OCI-LY3 (cell line): ENCODE results near the gene NES.

ENCODE experiments used
- H2AFZ ChIP-seq: fragments of 200-600, 300-600 bp; shearing (Covaris generic); 2 replicates; pipeline ENCODE4 v1.6.0; 2014; ENCODE audit warnings: antibody characterized with exemption, low read depth, low read length
- H3K27ac ChIP-seq: fragments of 200-600, 300-600 bp; sonication (generic); 2 replicates; pipeline ENCODE4 v1.5.1; 2014; ENCODE audit warnings: mild to moderate bottlenecking, low read length, moderate library complexity, mixed read lengths
- H3K27me3 ChIP-seq: fragments of 200-600, 300-600 bp; sonication (generic); 2 replicates; pipeline ENCODE4 v1.6.1; 2014; ENCODE audit warnings: low read depth, low read length, mixed read lengths
- H3K36me3 ChIP-seq: fragments of 200-600, 300-600 bp; sonication (generic); replicated peaks from 2 replicates; pipeline ENCODE3; 2014; ENCODE audit warnings: low read depth, low read length, mixed read lengths
- H3K4me1 ChIP-seq: fragments of 300-600, 200-600 bp; sonication (generic); 2 replicates; pipeline ENCODE4 v1.6.1; 2014; ENCODE audit warnings: low read length, mixed read lengths
- H3K4me2 ChIP-seq: fragments of 200-600, 300-600 bp; sonication (generic); 2 replicates; pipeline ENCODE4 v1.6.1; 2014; ENCODE audit warnings: low read length, mixed read lengths
- H3K4me3 ChIP-seq: fragments of 300-600, 200-600 bp; sonication (generic); 2 replicates; pipeline ENCODE4 v1.5.1; 2014; ENCODE audit warnings: antibody characterized with exemption, mild to moderate bottlenecking, low read length, moderate library complexity
- H3K79me2 ChIP-seq: fragments of 300-600, 200-600 bp; shearing (Covaris generic); 2 replicates; pipeline ENCODE4 v1.6.1; 2014; ENCODE audit warnings: mild to moderate bottlenecking, low read length, mixed read lengths
- H3K9ac ChIP-seq: fragments of 300-600, 200-600 bp; shearing (Covaris generic); 2 replicates; pipeline ENCODE4 v1.6.0; 2014; ENCODE audit warnings: mild to moderate bottlenecking, low read length, moderate library complexity
- H3K9me3 ChIP-seq: fragments of 200-600, 300-600 bp; shearing (Covaris generic); 2 replicates; pipeline ENCODE4 v1.6.1; 2014; ENCODE audit warnings: low read length, mixed read lengths; ENCODE audit not compliant: insufficient read depth
- H4K20me1 ChIP-seq: fragments of 200-600, 300-600 bp; sonication (generic); 2 replicates; pipeline ENCODE4 v1.6.1; 2016; ENCODE audit warnings: low read length, mixed read lengths; ENCODE audit not compliant: insufficient read depth
- EZH2phosphoT487 ChIP-seq: fragments of 200-600 bp; shearing (Covaris generic); IDR thresholded peaks from 2 replicates; pipeline ENCODE4 v1.6.1; 2018; ENCODE audit warnings: antibody characterized with exemption, mixed run types, low read depth
- TF ChIP-seq, protein P1 (sequence below): fragments of 200-600, 300-600 bp; sonication (generic); IDR thresholded peaks from 2 replicates; pipeline ENCODE4 v1.5.1; 2014; ENCODE audit warnings: antibody characterized with exemption, low read length, low read depth

Gene NES

DNA sequence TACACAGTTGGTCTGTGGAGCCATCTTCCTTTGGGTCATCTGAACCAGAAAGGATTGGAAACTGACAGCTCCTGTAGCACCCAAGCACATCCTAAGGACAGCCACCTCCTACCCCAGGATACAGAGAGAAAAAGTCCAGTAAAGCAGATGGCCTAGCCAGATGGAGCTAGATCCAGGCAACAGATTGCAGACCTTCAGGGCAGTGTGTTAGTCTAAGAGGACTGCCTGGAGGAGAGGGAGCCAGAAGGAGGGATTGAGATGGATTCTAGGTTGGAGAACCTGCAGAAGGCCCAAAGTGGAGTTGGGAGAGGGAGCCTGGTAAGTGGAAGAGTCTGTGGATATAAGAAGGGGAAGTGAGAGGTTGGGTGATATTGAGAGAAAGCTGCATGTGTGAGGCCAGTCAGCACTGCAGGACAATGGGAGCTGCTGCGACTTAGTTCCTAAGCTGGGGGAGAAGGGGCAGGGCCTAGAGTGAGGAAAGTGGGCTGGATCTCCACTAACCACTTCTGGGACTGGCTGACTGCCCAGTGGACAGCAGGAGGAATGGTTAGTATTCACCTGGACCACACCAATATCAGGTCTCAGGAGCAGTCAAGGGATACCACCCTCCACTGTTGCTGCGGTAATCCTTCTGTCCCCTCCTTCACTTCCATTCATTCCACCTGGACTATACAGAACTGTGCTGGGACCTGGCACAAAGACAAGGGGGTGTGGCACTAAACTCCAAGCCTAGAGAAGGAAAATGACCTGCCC, 21.9 kb downstream of the NES start:
- TF ChIP-seq EZH2phosphoT487, result no peak
- TF ChIP-seq, protein P1, sequence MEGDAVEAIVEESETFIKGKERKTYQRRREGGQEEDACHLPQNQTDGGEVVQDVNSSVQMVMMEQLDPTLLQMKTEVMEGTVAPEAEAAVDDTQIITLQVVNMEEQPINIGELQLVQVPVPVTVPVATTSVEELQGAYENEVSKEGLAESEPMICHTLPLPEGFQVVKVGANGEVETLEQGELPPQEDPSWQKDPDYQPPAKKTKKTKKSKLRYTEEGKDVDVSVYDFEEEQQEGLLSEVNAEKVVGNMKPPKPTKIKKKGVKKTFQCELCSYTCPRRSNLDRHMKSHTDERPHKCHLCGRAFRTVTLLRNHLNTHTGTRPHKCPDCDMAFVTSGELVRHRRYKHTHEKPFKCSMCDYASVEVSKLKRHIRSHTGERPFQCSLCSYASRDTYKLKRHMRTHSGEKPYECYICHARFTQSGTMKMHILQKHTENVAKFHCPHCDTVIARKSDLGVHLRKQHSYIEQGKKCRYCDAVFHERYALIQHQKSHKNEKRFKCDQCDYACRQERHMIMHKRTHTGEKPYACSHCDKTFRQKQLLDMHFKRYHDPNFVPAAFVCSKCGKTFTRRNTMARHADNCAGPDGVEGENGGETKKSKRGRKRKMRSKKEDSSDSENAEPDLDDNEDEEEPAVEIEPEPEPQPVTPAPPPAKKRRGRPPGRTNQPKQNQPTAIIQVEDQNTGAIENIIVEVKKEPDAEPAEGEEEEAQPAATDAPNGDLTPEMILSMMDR, result no peak

DNA sequence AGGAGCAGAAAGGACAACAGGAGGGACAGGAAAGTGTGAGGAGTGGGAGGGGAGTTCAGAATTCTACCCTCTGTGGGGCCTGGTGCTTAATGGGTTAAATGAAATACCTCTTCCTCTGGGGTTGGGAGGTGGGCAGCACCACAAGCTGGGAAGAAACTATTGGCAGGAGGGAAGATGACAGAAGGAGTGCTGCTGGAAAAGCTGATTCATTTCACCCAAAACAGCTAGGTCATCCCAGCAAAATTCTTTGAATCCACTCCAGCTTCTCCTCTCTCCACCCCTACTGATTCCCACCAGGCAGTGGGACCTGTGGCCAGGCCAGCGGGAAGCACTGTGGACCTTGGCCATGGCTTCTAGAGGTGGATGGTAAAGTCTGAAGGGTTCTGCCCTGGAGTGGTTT, 22.5 kb downstream of the NES start:
- Histone ChIP-seq H3K4me2 (no peak overlapping the region), H3K4me3 (no peak overlapping the region), H3K27ac (no peak overlapping the region), H3K9me3 (no peaks in the 10 kb centered on the region), H3K9ac (no peak overlapping the region), H4K20me1 (peaks cover 27% of the 10 kb centered on the region), H3K79me2 (no peaks in the 10 kb centered on the region), H3K27me3 (peaks cover 71% of the 10 kb centered on the region), H2AFZ (no peak overlapping the region), H3K4me1 (peaks cover 28% of the 10 kb centered on the region), H3K36me3 (no peaks in the 10 kb centered on the region)
- TF ChIP-seq, protein P1, result no peak
- TF ChIP-seq EZH2phosphoT487, result no peak

More for the DNA sequence above, 21.9 kb downstream of the NES start:
- Histone ChIP-seq H3K4me2 (no peak overlapping the region), H2AFZ (no peak overlapping the region), H3K27ac (no peak overlapping the region), H3K27me3 (peaks cover 65% of the 10 kb centered on the region), H3K9ac (no peak overlapping the region), H3K4me1 (peaks cover 33% of the 10 kb centered on the region), H3K79me2 (no peaks in the 10 kb centered on the region), H3K4me3 (no peak overlapping the region), H3K36me3 (no peaks in the 10 kb centered on the region), H4K20me1 (peaks cover 23% of the 10 kb centered on the region), H3K9me3 (no peaks in the 10 kb centered on the region)

DNA sequence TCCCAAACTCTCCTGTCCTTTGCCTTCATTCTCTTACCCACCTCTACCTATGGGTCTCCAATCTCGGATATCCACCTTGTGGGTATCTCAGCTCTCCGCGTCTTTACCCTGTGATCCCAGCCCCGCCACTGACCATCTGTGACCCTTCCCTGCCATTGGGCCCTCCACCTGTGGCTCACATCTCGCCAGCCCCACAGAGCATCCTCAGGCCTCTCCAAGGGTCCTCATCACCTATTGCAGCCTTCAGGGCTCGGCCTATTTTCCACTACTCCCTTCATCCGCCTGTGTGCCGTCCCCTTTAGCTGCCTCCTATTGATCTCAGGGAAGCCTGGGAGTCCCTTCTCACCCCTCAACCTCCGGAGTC, 24.2 kb downstream of the NES start:
- no peak overlapping the region for H3K4me3 ChIP-seq
- H3K4me2 ChIP-seq, result no peak overlapping the region
- TF ChIP-seq, protein P1, result no peak
- no peak for TF ChIP-seq EZH2phosphoT487
- H3K9me3 ChIP-seq, result no peaks in the 10 kb centered on the region
- no peaks in the 10 kb centered on the region for H3K79me2 ChIP-seq
- no peak overlapping the region for H3K27ac ChIP-seq
- H3K36me3 ChIP-seq, result no peaks in the 10 kb centered on the region
- no peak overlapping the region for H2AFZ ChIP-seq
- no peak overlapping the region for H3K9ac ChIP-seq
- peaks cover 27% of the 10 kb centered on the region for H4K20me1 ChIP-seq
- peaks cover 85% of the 10 kb centered on the region for H3K27me3 ChIP-seq
- H3K4me1 ChIP-seq, result peaks cover 18% of the 10 kb centered on the region

DNA sequence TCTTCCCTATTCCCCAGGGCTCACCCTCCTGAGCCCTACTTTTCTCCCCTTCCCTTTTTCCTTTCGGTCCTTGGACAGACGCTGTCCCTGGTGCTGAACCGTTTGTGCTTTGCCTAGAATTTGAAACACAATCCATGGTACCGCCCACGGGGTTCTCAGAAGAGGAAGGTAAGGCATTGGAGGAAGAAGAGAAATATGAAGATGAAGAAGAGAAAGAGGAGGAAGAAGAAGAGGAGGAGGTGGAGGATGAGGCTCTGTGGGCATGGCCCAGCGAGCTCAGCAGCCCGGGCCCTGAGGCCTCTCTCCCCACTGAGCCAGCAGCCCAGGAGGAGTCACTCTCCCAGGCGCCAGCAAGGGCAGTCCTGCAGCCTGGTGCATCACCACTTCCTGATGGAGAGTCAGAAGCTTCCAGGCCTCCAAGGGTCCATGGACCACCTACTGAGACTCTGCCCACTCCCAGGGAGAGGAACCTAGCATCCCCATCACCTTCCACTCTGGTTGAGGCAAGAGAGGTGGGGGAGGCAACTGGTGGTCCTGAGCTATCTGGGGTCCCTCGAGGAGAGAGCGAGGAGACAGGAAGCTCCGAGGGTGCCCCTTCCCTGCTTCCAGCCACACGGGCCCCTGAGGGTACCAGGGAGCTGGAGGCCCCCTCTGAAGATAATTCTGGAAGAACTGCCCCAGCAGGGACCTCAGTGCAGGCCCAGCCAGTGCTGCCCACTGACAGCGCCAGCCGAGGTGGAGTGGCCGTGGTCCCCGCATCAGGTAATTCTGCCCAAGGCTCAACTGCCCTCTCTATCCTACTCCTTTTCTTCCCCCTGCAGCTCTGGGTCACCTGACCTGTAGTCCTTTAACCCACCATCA, 24.8 kb downstream of the NES start:
- Histone ChIP-seq H3K79me2 (no peaks in the 10 kb centered on the region), H4K20me1 (peaks cover 27% of the 10 kb centered on the region), H3K9me3 (no peaks in the 10 kb centered on the region), H3K4me3 (no peak overlapping the region), H2AFZ (no peak overlapping the region), H3K4me1 (peaks cover 13% of the 10 kb centered on the region), H3K27ac (no peak overlapping the region), H3K27me3 (peaks cover 90% of the 10 kb centered on the region), H3K9ac (no peak overlapping the region), H3K36me3 (no peaks in the 10 kb centered on the region), H3K4me2 (no peak overlapping the region)
- TF ChIP-seq, protein P1, result no peak
- TF ChIP-seq EZH2phosphoT487, result no peak
